Dermis blood vessel endothelial cell (primary cell): ENCODE data around the gene SCARF2. TPM values are rescaled to one million over a fixed set of nuclear protein-coding genes. Genes with fewer than 3 reads are reported as not detected.
"Not testable (repeated sequence)": the region's sequence is repeated elsewhere in the genome, so short reads cannot be mapped to it uniquely, and the experiment has no call there.

Experiments
- DNase-seq: peaks from one replicate; pipeline ENCODE4 v3.0.0; 2010
- total RNA-seq: library from RNA; depleted of rRNA; stranded (reverse); fragments of >200 nt; gene quantifications from 2 replicates; pipeline ENCODE4 v1.2.3, GENCODE V29; 2014

The SCARF2 gene
- total RNA-seq, 1 donor from 2014 or later, result 9.7 TPM

DNA sequence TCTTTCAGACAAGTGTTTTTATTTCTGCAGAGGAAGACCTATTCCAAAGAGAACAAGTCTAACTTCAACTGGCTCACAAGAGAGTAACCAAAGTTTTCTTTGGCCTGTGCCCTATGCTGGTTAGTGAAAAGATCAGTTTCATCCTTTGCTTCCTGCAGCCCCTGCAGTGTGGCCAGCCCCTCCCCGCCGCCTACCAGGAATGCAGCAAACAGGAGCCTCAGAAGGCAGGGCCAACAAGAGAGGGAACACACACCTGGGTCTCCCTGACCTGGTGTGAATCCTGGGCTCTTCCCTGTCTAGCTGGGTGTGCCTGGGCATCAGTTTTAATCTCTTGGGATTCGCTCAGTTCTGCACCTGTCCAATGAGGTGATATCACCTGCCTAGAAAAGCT lies 21.5 kb upstream of the SCARF2 start:
- no peak for DNase-seq

DNA sequence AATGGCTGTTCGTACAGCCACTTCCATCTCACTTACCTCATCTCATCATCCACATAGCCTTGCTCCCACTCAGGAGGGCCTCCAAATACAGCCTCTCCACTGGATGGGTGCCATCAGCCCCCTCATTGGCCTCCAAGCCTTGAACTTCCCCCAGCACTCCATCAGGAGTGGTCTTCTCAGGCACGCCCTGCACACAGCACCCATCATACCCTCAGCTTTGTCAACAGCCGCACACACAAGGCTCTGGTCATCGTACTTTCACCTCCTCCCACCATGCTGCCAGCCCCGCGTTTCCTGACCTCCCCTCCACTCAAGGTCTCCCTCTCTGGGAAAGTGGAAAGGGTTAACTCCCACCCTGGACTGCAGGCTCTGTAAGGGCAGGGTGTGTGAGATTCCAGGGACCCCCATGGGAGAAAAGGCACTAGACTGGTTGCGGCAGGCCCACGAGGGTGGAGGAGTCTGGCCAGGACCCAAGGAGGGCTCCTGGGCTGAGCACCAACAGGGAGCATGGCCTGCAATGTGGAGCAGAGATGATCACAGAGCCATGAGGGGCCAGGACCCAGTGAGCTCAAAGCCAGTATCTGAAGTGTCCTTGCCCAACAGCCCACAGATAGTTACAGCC lies 21.0 kb upstream of the SCARF2 start:
- DNase-seq, result no peak

DNA sequence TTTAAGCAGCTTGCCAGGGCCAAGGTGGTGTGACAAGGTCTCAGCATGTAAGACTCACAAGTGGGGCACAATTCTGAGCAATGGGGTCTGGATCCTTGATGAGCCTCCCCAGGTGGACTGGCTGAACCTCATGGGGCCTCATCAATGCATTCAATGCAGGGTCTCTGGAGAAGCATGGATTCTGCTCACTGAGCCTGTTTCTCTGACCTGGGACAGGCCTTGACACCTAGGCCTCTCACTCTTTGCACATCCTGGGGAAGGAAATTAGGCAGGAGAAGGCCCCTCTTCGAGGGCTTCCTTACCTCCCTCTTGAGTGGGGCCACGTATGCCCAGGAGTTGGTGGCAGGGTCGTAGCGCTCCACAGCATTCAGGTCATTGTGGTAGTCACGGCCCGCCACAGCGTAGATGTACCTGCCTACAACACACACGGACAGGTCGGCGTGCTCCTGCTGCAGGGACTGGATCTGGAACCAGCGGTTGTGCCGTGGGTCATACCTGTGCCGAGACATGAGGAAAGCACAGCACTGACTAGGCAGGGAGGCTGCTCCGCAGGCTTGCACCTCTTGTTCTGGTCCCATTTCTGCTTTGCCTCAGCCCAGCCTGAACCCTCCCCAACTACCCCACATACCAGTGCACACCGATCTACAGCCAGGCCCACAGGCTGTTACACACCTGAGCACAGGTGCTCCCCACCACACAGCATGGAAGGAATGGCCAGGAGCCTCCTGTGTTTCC lies 20.0 kb upstream of the SCARF2 start:
- no peak for DNase-seq

DNA sequence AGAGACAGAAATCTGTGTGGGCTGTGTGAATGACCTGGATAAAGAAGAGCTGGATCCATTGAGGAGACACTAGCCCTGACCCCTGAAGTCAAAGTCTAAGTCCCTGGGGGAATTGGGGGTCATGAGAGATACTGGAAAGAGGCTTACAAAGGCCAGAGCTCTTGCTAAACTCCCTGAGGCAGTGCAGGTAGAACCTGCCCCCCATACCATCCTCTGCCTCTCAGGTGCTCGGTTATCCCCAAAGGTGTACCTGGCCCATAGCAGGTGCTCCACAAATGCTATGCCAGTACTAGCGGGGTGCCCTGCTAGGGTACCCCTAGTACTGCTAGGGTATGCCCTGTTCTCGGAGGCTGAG lies 19.1 kb upstream of the SCARF2 start:
- DNase-seq, result no peak

DNA sequence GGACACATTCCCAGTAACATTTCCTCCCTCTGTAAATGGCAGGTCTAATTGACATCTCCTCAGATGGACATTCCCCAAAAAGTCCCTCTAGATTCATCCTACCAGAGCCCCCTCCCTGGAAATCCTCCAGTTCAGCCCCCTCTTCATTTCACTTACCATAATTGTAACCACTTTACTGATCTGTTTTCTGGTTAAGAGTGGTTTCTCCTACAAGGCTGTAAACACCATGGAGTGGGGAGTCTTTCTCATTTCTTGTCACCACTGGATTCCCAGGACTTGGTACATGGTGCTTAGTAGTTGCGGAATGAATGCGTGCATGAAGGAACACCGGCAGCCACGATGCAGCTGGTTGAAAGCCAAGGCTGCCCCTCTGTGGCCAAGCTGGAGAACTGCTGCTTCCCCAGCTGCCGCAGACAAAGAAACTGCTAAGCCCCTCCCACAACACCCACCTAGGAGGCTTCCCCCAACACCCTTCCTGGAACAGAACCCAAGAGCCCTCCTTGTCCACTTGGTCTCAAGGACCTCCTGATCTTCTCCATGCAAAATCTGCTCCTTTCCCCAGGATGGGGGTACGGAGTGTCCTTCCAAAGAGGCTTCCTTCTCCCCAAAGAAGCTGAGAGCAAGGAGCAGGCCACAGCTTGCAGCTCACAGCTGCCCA lies 18.6 kb upstream of the SCARF2 start:
- DNase-seq, result peak; percentile 91

DNA sequence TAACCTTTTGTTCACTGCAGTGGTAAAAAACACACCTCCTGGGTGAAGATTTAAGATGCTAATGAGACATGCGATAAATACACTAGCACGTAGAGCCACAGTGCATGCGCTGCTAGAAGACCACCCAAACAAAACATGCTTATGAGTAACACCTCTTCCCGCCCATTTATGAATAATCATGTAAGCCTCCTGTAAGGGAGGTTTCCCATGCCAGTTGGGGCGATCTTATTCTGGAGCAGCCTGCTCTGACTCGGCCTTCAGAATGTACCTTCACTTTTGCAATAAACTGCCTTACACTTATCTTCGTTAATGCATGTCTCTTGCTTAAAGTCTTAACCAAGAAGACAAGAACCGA lies 18.1 kb upstream of the SCARF2 start:
- no peak for DNase-seq

DNA sequence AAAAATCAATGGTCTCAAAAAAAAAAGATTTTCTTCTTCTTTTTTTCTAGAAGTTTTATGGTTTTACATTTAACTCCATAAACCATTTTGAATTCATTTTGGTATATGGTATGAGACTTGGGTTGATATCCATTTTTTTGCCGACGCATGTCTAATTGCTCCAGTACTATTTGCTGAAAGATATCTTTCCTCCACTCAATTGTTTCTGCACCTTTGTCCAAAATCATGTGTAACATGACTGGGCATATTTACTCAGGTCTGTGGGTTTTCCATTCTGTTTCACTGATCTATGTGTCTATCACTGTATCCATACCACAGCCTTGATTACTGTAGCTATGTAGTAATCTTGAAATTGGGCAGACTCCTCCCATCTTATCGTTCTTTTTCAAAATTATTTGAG lies 15.6 kb upstream of the SCARF2 start:
- no peak for DNase-seq

DNA sequence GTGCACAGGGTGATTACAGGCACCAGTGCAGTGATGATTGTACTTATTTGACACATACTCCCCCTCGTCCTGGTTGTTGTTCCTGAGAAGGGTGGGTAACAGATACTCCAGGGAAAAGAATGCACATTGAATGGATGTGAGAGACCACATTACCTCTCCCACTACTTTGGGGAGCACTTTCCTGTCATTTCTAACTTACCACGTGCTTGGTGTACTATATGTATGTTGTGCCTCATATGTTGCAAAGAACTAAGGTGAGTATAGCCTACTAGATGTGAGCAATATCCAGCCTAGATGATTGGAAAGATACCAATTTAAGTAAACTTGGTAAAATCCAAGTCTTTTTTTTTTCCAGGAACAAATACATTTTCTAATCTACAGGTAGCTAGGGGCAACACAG lies 14.3 kb upstream of the SCARF2 start:
- no peak for DNase-seq

DNA sequence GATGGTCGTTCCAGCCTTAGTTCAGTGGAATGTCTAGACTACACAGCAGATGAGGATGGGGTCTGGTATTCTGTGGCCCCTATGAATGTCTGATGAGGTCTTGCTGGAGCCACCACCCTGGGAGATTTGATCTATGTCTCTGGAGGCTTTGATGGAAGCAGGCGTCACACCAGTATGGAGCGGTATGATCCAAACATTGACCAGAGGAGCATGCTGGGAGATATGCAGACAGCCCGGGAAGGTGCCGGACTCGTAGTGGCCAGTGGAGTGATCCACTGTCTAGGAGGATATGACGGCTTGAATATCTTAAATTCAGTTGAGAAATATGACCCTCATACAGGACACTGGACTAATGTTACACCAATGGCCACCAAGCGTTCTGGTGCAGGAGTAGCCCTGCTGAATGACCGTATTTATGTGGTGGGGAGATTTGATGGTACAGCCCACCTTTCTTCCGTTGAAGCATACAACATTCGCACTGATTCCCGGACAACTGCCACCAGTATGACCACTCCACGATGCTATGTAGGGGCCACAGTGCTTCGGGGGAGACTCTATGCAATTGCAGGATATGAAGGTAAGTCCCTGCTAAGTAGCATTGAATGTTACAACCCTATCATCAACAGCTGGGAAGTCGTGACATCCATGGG lies 13.6 kb upstream of the SCARF2 start:
- DNase-seq, result not testable (repeated sequence)

DNA sequence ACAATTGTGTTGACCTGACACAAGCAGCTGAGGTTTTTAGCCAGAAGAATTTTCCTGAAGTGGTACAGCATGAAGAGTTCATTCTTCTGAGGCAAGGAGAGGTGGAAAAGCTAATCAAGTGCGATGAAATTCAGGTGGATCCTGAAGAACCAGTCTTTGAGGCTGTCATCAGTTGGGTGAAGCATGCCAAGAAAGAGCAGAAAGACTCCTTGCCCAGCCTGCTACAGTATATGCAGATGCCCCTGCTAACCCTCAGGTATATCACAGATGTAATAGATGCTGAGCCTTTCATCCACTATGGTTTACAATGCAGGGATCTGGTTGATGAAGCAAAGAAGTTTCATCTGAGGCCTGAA lies 12.9 kb upstream of the SCARF2 start:
- no peak for DNase-seq

DNA sequence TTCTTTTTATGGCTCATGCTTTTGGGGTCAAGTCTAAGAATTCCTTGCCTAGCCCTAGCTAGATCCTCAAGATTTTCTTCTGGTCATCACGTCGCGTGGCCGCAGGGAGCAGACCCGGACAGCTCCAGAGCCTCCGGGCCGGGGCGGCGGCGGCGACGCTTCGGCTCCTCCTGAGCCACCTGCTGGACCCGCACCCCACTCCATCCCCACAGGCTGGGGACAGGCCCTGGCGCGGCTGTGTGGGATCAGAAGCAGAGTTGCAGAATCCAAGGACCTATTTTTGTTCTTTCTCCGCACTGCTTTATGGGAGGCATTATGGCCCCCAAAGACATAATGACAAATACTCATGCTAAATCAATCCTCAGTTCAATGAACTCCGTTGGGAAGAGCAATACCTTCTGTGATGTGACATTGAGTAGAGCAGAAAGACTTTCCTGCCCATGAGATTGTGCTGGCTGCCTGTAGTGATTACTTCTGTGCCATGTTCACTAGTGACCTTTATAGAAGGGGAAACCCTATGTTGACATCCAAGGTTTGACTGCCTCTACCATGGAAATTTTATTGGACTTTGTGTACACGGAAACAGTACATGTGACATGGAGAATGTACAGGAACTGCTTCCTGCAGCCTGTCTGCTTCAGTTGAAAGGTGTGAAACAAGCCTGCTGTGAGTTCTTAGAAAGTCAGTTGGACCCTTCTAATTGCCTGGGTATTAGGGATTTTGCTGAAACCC lies 12.4 kb upstream of the SCARF2 start:
- no peak for DNase-seq

DNA sequence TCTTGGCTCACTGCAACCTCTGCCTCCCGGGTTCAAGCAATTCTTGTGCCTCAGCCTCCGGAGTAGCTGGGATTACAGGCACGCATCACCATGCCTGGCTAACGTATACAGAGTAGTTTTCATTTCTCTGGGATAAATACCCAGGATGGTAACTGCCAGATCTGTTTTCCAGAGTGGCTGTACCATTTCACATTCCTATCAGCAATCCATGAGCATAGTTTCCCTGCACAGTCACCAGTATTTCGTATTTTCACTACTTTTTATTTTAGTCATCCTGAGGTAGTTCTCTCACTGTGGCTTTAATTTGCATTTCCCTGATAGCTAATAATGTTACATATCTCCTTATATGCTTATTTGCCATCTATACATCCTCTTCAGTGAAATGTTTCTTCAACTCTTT lies 11.0 kb upstream of the SCARF2 start:
- no peak for DNase-seq

DNA sequence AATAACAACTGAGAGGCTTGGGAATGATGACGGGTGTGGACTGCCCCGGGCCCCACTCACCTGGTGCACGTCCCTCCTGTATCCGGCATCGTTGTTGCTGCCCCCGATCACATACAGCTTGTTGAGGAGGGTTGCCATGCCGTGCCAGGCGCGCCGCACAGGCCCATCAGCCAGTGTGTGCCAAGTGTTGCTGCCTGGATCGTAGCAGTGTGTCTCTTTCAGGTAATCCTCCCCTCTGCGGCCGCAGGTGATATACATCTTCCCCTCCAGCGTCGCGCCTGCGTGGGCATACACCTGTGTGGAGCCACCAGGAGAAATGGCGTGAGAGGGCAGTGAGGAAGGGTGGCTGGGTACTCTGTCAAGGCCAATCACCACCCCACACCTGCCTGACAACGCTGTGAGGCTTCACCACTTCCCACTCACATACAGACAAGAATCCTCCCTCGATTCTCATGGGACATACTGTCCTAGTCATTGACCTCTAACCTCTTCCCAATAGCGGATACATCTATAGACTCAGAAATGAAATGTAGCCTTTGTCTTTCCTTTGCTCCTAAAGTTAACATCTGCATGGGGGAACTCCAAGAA lies 8.9 kb upstream of the SCARF2 start:
- DNase-seq, result no peak

DNA sequence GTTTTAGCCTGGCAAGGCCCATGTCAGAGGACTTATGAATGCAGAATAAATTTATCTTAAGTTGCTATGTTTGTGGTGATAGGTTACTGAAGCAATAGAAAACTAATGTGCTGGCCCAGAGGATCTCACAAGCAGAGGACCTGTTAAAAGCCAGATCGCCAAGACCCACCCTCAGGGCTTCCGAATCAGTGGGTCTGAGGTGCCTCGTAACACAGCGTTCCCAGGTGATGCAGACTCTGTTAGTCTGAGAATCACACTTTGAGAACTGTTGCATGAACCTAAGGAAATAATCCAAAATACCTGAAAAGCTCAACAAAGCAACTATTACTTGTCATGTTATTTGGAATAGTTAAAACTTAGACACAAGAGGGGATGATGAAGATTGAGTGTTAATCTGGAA lies 6.7 kb upstream of the SCARF2 start:
- no peak for DNase-seq

DNA sequence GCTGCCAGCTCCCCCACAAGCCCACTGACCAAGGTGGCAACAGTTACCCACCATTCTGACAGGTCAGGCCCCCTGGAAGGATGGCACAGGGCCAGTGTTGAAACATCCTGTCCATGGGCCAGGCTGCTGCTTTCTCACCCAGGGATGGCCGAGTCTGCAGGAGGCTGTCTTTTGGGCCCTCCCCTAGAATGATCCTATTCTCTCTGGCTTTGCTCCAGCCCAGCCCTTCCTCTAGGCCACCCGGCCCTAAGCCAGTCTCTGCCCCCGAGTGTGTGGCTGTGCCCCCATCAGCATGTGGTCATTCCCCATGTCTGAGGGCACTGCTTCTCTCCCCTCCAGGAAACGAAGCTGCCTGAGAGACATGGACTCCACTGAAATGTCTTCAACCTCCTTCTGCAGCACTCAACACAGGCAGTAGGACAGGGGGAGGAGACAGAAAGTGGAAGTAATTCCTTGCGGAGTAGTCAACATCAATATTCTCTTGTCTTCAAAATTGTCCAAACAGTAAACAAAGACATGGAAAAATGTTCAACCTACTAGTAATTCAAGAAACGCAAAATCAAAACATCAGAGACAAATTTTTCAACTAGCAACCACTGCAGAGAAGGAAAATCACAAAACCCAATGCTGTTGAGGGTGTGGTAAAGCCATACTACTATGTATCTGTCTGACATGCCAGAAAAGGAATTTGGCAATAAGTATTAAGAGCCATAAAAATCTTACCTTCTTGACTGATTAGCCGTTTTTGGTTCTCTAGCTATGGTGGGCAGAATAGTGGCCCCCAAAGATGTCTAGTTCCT lies 5.1 kb upstream of the SCARF2 start:
- DNase-seq, result no peak

DNA sequence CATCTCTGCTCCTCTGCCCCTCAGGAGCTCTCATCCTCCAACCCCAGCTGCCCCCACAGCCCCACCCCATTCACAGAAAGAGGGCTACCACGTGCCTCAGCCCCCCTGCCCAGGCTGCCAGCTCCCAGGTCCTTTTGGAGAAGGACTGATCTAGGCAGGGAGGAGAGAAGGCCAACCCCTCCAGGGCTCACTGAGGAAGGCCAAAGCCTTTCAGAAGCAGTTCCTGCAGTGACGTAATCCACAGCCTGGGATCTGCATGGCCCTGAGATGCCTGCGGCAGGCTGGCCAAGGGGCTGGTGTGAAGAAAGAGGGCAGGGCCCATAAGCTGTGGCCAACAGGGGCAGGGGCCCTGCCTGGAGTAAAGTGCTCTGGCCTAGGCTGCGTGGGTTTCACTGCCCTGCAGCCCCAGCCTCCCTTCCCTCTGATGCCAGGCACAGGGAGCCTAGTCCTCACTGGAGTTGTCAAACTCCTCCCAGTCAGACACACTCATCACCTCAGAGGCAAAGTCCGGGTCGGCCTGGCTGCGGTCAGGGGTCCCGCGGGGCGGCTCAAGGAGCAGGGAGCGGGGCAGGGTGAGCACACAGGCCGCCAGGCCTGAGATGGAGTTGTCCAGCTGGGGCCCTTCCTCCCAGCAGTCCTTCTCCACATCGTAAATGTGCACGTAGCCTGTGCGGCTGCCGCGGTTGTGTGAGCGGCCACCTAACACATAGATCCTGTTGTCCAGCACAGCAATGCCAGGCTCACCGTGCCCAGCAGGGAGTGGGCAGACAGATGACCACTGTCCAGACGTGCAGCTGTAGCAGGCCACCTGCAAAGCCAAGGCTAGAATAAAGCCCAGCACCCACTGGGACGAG lies 4.2 kb upstream of the SCARF2 start:
- no peak for DNase-seq

DNA sequence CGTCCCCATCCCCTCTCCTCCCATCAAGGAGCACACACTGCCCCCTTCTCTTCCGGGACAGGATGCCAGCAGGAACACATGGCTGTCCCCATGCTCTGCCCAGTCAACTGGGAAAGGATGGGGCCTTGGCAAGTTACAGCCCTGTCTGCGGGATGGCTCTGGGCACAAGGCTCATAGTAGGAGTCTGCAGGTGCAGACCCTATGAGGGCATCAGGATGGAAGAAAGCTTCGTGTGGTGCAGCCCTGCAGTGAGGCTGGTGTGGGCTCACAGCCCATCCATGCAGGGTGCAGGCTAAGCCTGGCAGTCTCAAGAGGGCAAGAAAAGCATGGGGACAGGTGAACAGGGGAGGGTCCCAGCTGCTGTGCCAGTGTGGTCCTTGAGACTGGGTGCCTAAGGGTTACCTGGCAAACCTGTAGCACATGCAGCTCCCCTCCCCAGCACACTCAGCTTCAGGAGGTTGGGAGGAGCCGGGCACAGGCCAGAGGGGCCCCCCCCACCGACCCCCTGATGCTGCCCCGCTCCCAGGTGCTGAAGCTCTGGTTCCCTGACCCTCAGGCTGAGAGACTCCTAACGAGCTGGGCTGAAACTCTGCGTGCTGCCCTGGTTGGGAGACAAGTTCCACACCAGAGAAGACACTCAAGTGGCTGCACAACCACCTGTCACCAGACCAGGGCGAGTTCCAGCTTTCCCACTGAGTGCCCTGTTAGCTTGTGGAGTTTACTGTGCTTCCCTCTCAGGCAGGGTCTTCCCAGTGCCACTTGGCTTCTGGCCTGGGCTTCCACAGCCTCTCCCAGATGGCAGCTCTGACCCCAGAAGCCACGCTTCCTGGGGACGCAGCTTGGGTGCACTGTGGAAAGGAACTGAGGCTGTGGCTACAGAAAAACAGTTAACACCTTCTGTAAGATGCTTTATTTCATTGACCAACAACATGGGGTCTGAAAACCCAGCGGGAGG lies 3.3 kb upstream of the SCARF2 start:
- DNase-seq, result no peak

DNA sequence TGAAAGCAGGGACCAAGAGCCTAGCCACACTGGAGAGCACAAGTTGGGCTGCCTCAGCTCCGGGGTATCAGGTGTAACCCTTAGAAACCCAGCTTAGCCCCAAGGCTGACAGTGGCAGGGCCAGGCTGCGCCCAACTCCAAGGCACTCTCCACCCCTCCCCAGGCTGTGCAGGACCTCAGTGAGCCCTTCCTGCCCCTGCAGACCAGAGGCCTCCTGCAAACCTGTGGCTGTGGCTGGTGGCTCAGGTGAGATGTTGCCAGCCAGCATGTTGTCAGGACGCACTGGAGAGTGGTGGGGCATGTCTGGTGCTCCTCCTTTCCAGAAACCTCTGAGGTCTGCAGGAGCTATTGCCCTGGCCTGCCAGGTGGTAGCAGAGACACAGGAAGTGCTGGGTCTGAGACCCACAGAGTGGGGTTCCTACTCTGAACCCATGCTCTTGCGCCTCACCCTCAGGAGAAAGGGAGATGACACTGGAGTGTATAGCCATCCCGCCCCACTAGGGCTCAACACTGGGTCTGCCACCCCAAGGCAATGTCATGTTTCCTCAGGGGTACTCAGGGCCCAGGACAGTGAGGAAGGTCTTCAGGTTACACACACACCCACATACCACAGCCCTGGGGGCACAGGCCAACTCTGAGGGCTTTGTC lies 2.4 kb upstream of the SCARF2 start:
- no peak for DNase-seq

DNA sequence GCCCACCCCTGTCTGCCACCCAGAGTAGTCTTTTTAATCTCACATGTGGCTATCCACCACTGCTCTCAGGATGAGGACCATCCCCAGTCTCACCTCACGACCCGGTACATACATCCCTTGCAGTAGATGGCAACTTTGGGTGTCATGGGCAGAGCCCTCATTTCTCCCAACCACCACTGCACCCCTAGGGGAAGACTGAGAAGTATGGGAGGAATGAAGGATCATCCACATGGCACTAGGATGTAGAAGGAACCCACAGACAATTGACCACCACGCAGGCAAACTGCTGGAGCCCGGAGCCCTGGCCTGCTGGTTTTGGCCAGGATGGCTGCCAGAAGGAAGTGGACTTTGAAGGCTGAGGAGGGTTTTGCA lies 1.9 kb upstream of the SCARF2 start:
- no peak for DNase-seq
